Liver (tissue), 9 donors: Measurements from ENCODE around the gene SGCD. TPM values are rescaled to one million over a fixed set of nuclear protein-coding genes. Genes with fewer than 3 reads are reported as not detected.

ENCODE experiments used
- DNase-seq: peaks from one replicate; pipeline ENCODE4 v3.0.0-alpha.2; 2017; ENCODE audit warnings: low spot score
- H3K27ac ChIP-seq, 2 donors: one replicate each; pipeline ENCODE4 v1.7.0; 2013; ENCODE audit warnings: inconsistent platforms in 2 of 2, low read length in 2 of 2, control low read depth in 1 of 2, low read depth in 1 of 2, mild to moderate bottlenecking in 1 of 2
- H3K27me3 ChIP-seq, 4 donors: one replicate each; pipeline versions ENCODE4 v1.6.1 to v1.7.0; 2013; ENCODE audit warnings: low read length in 3 of 4, inconsistent platforms in 1 of 4, mild to moderate bottlenecking in 1 of 4, moderate library complexity in 1 of 4; ENCODE audit not compliant: control insufficient read depth in 4 of 4, insufficient read depth in 4 of 4
- H3K36me3 ChIP-seq, 4 donors: one replicate each; pipeline versions ENCODE4 v1.6.1 to v1.7.0; 2013; ENCODE audit warnings: low read length in 3 of 4, mild to moderate bottlenecking in 3 of 4, low read depth in 1 of 4, moderate library complexity in 1 of 4; ENCODE audit not compliant: control insufficient read depth in 4 of 4, insufficient read depth in 3 of 4
- H3K4me1 ChIP-seq, 4 donors: one replicate each; pipeline versions ENCODE4 v1.6.1 to v1.7.0; 2013; ENCODE audit warnings: low read length in 3 of 4, mild to moderate bottlenecking in 3 of 4, moderate library complexity in 1 of 4; ENCODE audit not compliant: control insufficient read depth in 4 of 4, insufficient read depth in 4 of 4
- H3K4me3 ChIP-seq, 3 donors: one replicate each; pipeline versions ENCODE4 v1.6.1 to v1.7.0; 2013; ENCODE audit warnings: low read length in 3 of 3, control low read depth in 1 of 3, low read depth in 1 of 3, mild to moderate bottlenecking in 1 of 3
- H3K9ac ChIP-seq, 2 donors: one replicate each; pipeline ENCODE4 v1.7.0; 2013; ENCODE audit warnings: low read length in 2 of 2, mild to moderate bottlenecking in 2 of 2, moderate library complexity in 2 of 2, control low read depth in 1 of 2, low read depth in 1 of 2
- H3K9me3 ChIP-seq, 4 donors: one replicate each; pipeline versions ENCODE4 v1.6.1 to v1.7.0; 2013; ENCODE audit warnings: low read length in 3 of 4; ENCODE audit not compliant: control insufficient read depth in 4 of 4
- ATF3 ChIP-seq: IDR thresholded peaks from 2 replicates; pipeline ENCODE4 v1.6.1; 2016; ENCODE audit warnings: antibody characterized with exemption
- CTCF ChIP-seq: fragments of 150-350 bp; IDR thresholded peaks from 2 replicates; pipeline ENCODE4 v1.5.1; 2017; ENCODE audit warnings: improper control_type of control experiment, low read depth, low read length; ENCODE audit not compliant: missing input control
- EGR1 ChIP-seq, 2 donors: IDR thresholded peaks; 2 replicates each; pipeline ENCODE4 v1.6.1; 2016 to 2018; ENCODE audit warnings: antibody characterized with exemption in 2 of 2, low read depth in 2 of 2
- FOXA1 ChIP-seq: IDR thresholded peaks from 2 replicates; pipeline ENCODE4 v1.6.1; 2016; ENCODE audit warnings: antibody characterized with exemption
- FOXA2 ChIP-seq: IDR thresholded peaks from 2 replicates; pipeline ENCODE4 v1.6.1; 2016; ENCODE audit warnings: antibody characterized with exemption
- GABPA ChIP-seq, 2 donors: IDR thresholded peaks in 1 of 2; conservative IDR thresholded peaks in 1 of 2; 2 replicates each; pipeline ENCODE4 v1.6.1; 2016; ENCODE audit warnings: antibody characterized with exemption in 2 of 2, mild to moderate bottlenecking in 1 of 2, moderate library complexity in 1 of 2
- HNF4A ChIP-seq, 2 donors: conservative IDR thresholded peaks; 2 replicates each; pipeline ENCODE4 v1.6.1; 2016; ENCODE audit warnings: antibody characterized with exemption in 2 of 2, mild to moderate bottlenecking in 2 of 2
- HNF4G ChIP-seq: IDR thresholded peaks from 2 replicates; pipeline ENCODE4 v1.6.1; 2016; ENCODE audit warnings: antibody characterized with exemption
- JUND ChIP-seq, 2 donors: IDR thresholded peaks; 2 replicates each; pipeline ENCODE4 v1.6.1; 2016; ENCODE audit warnings: antibody characterized with exemption in 2 of 2
- MAX ChIP-seq: IDR thresholded peaks from 2 replicates; pipeline ENCODE4 v1.6.1; 2016; ENCODE audit warnings: antibody characterized with exemption
- NR2F2 ChIP-seq: IDR thresholded peaks from 2 replicates; pipeline ENCODE4 v1.6.1; 2016; ENCODE audit warnings: antibody characterized with exemption
- RAD21 ChIP-seq, 2 donors: IDR thresholded peaks; 2 replicates each; pipeline ENCODE4 v1.6.1; 2016; ENCODE audit warnings: antibody characterized with exemption in 2 of 2, mild to moderate bottlenecking in 2 of 2
- REST ChIP-seq: IDR thresholded peaks from 2 replicates; pipeline ENCODE4 v1.6.1; 2016; ENCODE audit warnings: antibody characterized with exemption, mild to moderate bottlenecking
- RXRA ChIP-seq, 2 donors: IDR thresholded peaks; 2 replicates each; pipeline ENCODE4 v1.6.1; 2017 to 2018; ENCODE audit warnings: antibody characterized with exemption in 2 of 2, mild to moderate bottlenecking in 1 of 2
- SP1 ChIP-seq: IDR thresholded peaks from 2 replicates; pipeline ENCODE4 v1.6.1; 2018; ENCODE audit warnings: antibody characterized with exemption, mild to moderate bottlenecking
- TAF1 ChIP-seq: conservative IDR thresholded peaks from 2 replicates; pipeline ENCODE4 v1.6.1; 2016; ENCODE audit warnings: antibody characterized with exemption, mild to moderate bottlenecking
- YY1 ChIP-seq: IDR thresholded peaks from 2 replicates; pipeline ENCODE4 v1.6.1; 2016; ENCODE audit warnings: antibody characterized with exemption, mild to moderate bottlenecking
- ZBTB33 ChIP-seq: IDR thresholded peaks from 2 replicates; pipeline ENCODE4 v1.6.1; 2016; ENCODE audit warnings: antibody characterized with exemption
- WGBS: extraction: QIAGEN DNeasy Blood & Tissue Kit; methylation state at CpG from one replicate; pipeline ENCODE4 v1.1.7; 2013; 5-methylcytosine and 5-hydroxymethylcytosine counted together
- polyA plus RNA-seq, 2 donors: library from polyadenylated mRNA; stranded (reverse) in 1 of 2; unstranded in 1 of 2; fragments of 200-250 nt in 1 of 2; fragments of >200 nt in 1 of 2; fragmentation: Nextera tagmentation in 1 of 2; extraction: Ambion mirVana in 1 of 2; gene quantifications; one replicate each; pipeline versions ENCODE4 v1.2.1 to v1.2.3, GENCODE V29; 2013 to 2015
- total RNA-seq, 2 donors: library from RNA; depleted of rRNA; stranded (reverse); fragments of >200 nt; gene quantifications; one replicate each; pipeline ENCODE4 v1.2.3, GENCODE V29; 2014
- donor health status: healthy.
- donor health status: healthy.
- donor health status: healthy.
- donor health status: healthy.
- donor health status: healthy.

The SGCD gene
- total and polyA plus RNA-seq, 4 donors = 0.35 to 1.7 (median 1.0) TPM

- Histone ChIP-seq H3K4me1 (no peaks in the 10 kb centered on the region), H3K27me3 (no peaks in the 10 kb centered on the region), H3K9me3 (no peaks in the 10 kb centered on the region), H3K9ac (no peak overlapping the region), H3K27ac (no peak overlapping the region), H3K36me3 (no peaks in the 10 kb centered on the region), H3K4me3 (no peak overlapping the region)
- TF ChIP-seq REST (no peak), CTCF (no peak), ZBTB33 (no peak), GABPA (IDR thresholded peaks at IDR 0.05 in 1 of 2, conservative IDR thresholded peaks at IDR 0.05 in 1 of 2) (no peak), JUND (IDR thresholded peaks at IDR 0.05) (no peak), RXRA (IDR thresholded peaks at IDR 0.05) (no peak), FOXA2 (no peak), HNF4A (conservative IDR thresholded peaks at IDR 0.05) (no peak), HNF4G (no peak), RAD21 (IDR thresholded peaks at IDR 0.05) (no peak), NR2F2 (no peak), FOXA1 (no peak), YY1 (no peak), MAX (no peak), ATF3 (no peak), EGR1 (IDR thresholded peaks at IDR 0.05; ENCODE audit: low read depth in 2 of 2) (no peak), SP1 (no peak), TAF1 (no peak)
- DNase-seq = no peak
- WGBS = 27% methylated on average over 1 of the region's 1 CpG
Measured at GRCh38 chr5:156491766-156492165, 164.8 kb downstream of the SGCD start.
